ENCODE data around the gene CDH13.

- TF ChIP-seq, protein P1, sequence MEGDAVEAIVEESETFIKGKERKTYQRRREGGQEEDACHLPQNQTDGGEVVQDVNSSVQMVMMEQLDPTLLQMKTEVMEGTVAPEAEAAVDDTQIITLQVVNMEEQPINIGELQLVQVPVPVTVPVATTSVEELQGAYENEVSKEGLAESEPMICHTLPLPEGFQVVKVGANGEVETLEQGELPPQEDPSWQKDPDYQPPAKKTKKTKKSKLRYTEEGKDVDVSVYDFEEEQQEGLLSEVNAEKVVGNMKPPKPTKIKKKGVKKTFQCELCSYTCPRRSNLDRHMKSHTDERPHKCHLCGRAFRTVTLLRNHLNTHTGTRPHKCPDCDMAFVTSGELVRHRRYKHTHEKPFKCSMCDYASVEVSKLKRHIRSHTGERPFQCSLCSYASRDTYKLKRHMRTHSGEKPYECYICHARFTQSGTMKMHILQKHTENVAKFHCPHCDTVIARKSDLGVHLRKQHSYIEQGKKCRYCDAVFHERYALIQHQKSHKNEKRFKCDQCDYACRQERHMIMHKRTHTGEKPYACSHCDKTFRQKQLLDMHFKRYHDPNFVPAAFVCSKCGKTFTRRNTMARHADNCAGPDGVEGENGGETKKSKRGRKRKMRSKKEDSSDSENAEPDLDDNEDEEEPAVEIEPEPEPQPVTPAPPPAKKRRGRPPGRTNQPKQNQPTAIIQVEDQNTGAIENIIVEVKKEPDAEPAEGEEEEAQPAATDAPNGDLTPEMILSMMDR (IDR thresholded peaks at IDR 0.05): no peak
- TF ChIP-seq POLR2A (IDR thresholded peaks at IDR 0.05): no peak
Observed at GRCh38 chr16:82681592-82681991, 54.8 kb downstream of the CDH13 start.

All from body of pancreas (tissue), 4 donors.